Prostate gland (tissue), 2 donors: ENCODE data around the gene GOLT1A. TPM values are rescaled to one million over a fixed set of nuclear protein-coding genes. Genes with fewer than 3 reads are reported as not detected.
A peak's percentile ranks its signal among the peaks of the same experiment; 100 is the strongest.

Experiments used
- DNase-seq: peaks from one replicate; pipeline ENCODE4 v3.0.0-alpha.2; 2019; ENCODE audit warnings: low spot score
- H3K27ac ChIP-seq, 2 donors: fragments of 200-600 bp; sonication (generic); 2 replicates each; pipeline ENCODE4 v1.5.1; 2017 to 2019
- H3K27me3 ChIP-seq: fragments of 200-600 bp; sonication (generic); replicated peaks from 2 replicates; pipeline ENCODE4 v1.5.1; 2019; ENCODE audit not compliant: insufficient read depth
- H3K36me3 ChIP-seq, 2 donors: fragments of 200-600 bp; sonication (generic); 1 replicate in 1 of 2; 2 replicates in 1 of 2; pipeline versions ENCODE4 v1.5.1 to v1.8.1; 2017 to 2019
- H3K4me1 ChIP-seq: fragments of 200-600 bp; sonication (generic); replicated peaks from 2 replicates; pipeline ENCODE4 v1.5.1; 2019
- H3K4me3 ChIP-seq, 2 donors: fragments of 200-600 bp; sonication (generic); 2 replicates each; pipeline ENCODE4 v1.5.1; 2017 to 2019
- H3K9me3 ChIP-seq: fragments of 200-600 bp; sonication (generic); 2 replicates; pipeline ENCODE4 v1.5.1; 2017
- CTCF ChIP-seq, 4 experiments: fragments of 200-600 bp in 2 of 4; fragments of 450-650 bp in 2 of 4; sonication (generic) in 2 of 4; IDR thresholded peaks; 1 replicate in 3 of 4; 2 replicates in 1 of 4; pipeline ENCODE4 v1.5.1; 2016 to 2019; ENCODE audit warnings: antibody characterized with exemption in 4 of 4, mild to moderate bottlenecking in 2 of 4, moderate library complexity in 2 of 4
- POLR2A ChIP-seq: fragments of 450-650 bp; IDR thresholded peaks from one replicate; pipeline ENCODE4 v1.6.1; 2016; ENCODE audit warnings: antibody characterized with exemption, mild to moderate bottlenecking
- POLR2AphosphoS5 ChIP-seq: sonication (generic); formaldehyde crosslinking; IDR thresholded peaks from one replicate; pipeline ENCODE4 v1.6.1; 2017; ENCODE audit warnings: antibody characterized with exemption
- WGBS: methylation state at CpG from one replicate; pipeline ENCODE4 v1.1.5; 2018; 5-methylcytosine and 5-hydroxymethylcytosine counted together
- intact Hi-C: fragments of 100-400 bp; cut with DNase I; formaldehyde crosslinking; loops from one replicate; pipeline ENCODE4 v1.14.2; 2022
- total RNA-seq, 2 donors: library from RNA; depleted of rRNA; stranded (reverse); fragments of >200 nt; gene quantifications; one replicate each; pipeline ENCODE4 v1.1.0, GENCODE V29; 2016

The GOLT1A gene
- total RNA-seq, 2 donors from 2014 or later = 3.0 to 3.6 TPM

GRCh38 chr1:204255225-204255624, 41.4 kb upstream of the GOLT1A start:
- Histone ChIP-seq H3K4me1 (peaks cover 18% of the 10 kb centered on the region), H3K27ac (peak overlapping the region in 1 of 2 donors; percentile 50), H3K9me3 (no peaks in the 10 kb centered on the region), H3K4me3 (no peak overlapping the region), H3K27me3 (no peaks in the 10 kb centered on the region), H3K36me3 (no peaks in the 10 kb centered on the region)
- intact Hi-C loops = loop anchor here (5.0 kb wide), 1 partner anchor 52 kb away; no protein-coding TSS in a partner anchor
- no peak for DNase-seq
- TF ChIP-seq POLR2AphosphoS5 = no peak
- no peak for TF ChIP-seq POLR2A
- WGBS = 66% methylated on average over 5 of the region's 5 CpGs

GRCh38 chr1:204254031-204254661, 40.4 kb upstream of the GOLT1A start:
- intact Hi-C loops = no loop called here
- no peaks in the 10 kb centered on the region for H3K9me3 ChIP-seq
- 51% methylated on average over 7 of the region's 7 CpGs for WGBS
- no peaks in the 10 kb centered on the region for H3K27me3 ChIP-seq
- H3K36me3 ChIP-seq = no peaks in the 10 kb centered on the region
- H3K27ac ChIP-seq = peak overlapping the region in 1 of 2 donors; percentile 50
- no peak for DNase-seq
- peaks cover 18% of the 10 kb centered on the region for H3K4me1 ChIP-seq
- H3K4me3 ChIP-seq = no peak overlapping the region
- TF ChIP-seq POLR2A (no peak), CTCF (IDR thresholded peaks at IDR 0.05) (no peak), POLR2AphosphoS5 (no peak)

GRCh38 chr1:204251926-204252689, 38.3 kb upstream of the GOLT1A start:
- Histone ChIP-seq H3K27ac (no peak overlapping the region), H3K4me1 (peaks cover 16% of the 10 kb centered on the region), H3K36me3 (no peaks in the 10 kb centered on the region), H3K27me3 (no peaks in the 10 kb centered on the region), H3K9me3 (no peaks in the 10 kb centered on the region), H3K4me3 (no peak overlapping the region)
- no peak for TF ChIP-seq POLR2AphosphoS5
- no peak for TF ChIP-seq CTCF (IDR thresholded peaks at IDR 0.05)
- TF ChIP-seq POLR2A = no peak
- DNase-seq = no peak
- intact Hi-C loops = no loop called here
- 75% methylated on average over 6 of the region's 6 CpGs for WGBS

- Histone ChIP-seq H3K4me1 (peaks cover 9% of the 10 kb centered on the region), H3K27ac (no peak overlapping the region), H3K36me3 (no peaks in the 10 kb centered on the region), H3K27me3 (no peaks in the 10 kb centered on the region), H3K4me3 (no peak overlapping the region), H3K9me3 (no peaks in the 10 kb centered on the region)
- intact Hi-C loops = no loop called here
- no peak for DNase-seq
- TF ChIP-seq POLR2A = no peak
- TF ChIP-seq CTCF (IDR thresholded peaks at IDR 0.05) = no peak
- no peak for TF ChIP-seq POLR2AphosphoS5
- WGBS = 95% methylated on average over 7 of the region's 7 CpGs
These were observed 37.5 kb upstream of the GOLT1A start for GRCh38 chr1:204251286-204251685.

- intact Hi-C loops = no loop called here
- WGBS = 72% methylated on average over 12 of the region's 12 CpGs
- no peak overlapping the region for H3K4me3 ChIP-seq
- no peaks in the 10 kb centered on the region for H3K9me3 ChIP-seq
- DNase-seq = no peak
- no peak overlapping the region for H3K27ac ChIP-seq
- H3K36me3 ChIP-seq = no peaks in the 10 kb centered on the region
- TF ChIP-seq POLR2A = no peak
- no peak for TF ChIP-seq POLR2AphosphoS5
- no peak for TF ChIP-seq CTCF (IDR thresholded peaks at IDR 0.05)
- H3K27me3 ChIP-seq = no peaks in the 10 kb centered on the region
- peaks cover 3% of the 10 kb centered on the region for H3K4me1 ChIP-seq
These were observed 36.7 kb upstream of the GOLT1A start for GRCh38 chr1:204250428-204251030.
